ENCODE results near the gene CHRNA4.

- TF ChIP-seq, protein P1, sequence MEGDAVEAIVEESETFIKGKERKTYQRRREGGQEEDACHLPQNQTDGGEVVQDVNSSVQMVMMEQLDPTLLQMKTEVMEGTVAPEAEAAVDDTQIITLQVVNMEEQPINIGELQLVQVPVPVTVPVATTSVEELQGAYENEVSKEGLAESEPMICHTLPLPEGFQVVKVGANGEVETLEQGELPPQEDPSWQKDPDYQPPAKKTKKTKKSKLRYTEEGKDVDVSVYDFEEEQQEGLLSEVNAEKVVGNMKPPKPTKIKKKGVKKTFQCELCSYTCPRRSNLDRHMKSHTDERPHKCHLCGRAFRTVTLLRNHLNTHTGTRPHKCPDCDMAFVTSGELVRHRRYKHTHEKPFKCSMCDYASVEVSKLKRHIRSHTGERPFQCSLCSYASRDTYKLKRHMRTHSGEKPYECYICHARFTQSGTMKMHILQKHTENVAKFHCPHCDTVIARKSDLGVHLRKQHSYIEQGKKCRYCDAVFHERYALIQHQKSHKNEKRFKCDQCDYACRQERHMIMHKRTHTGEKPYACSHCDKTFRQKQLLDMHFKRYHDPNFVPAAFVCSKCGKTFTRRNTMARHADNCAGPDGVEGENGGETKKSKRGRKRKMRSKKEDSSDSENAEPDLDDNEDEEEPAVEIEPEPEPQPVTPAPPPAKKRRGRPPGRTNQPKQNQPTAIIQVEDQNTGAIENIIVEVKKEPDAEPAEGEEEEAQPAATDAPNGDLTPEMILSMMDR (IDR thresholded peaks at IDR 0.05), result no peak
- TF ChIP-seq POLR2A (IDR thresholded peaks at IDR 0.05), result no peak
Observed at GRCh38 chr20:63405102-63405730, 44.1 kb upstream of the CHRNA4 start.

Data from right lobe of liver (tissue), 4 donors.